ENCODE results near the gene CCL25.
"Not testable (repeated sequence)": the region's sequence is repeated elsewhere in the genome, so short reads cannot be mapped to it uniquely, and the experiment has no call there.

DNA sequence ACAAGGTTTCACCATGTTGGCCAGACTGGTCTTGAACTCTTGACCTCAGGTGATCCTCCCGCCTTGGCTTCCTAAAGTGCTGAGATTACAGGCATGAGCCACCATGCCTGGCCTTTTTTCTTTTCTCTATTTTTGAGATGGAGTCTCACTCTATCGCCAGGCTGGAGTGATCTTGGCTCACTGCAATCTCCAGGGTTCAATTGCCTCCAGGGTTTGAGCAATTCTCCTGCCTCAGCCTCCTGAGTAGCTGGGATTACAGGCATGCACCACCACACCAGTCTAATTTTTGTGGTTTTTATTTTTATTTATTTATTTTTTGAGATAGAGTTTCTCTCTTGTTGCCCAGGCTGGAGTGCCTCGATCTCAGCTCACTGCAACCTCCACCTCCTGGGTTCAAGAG, 28.3 kb upstream of the CCL25 start:
- TF ChIP-seq, protein P1, sequence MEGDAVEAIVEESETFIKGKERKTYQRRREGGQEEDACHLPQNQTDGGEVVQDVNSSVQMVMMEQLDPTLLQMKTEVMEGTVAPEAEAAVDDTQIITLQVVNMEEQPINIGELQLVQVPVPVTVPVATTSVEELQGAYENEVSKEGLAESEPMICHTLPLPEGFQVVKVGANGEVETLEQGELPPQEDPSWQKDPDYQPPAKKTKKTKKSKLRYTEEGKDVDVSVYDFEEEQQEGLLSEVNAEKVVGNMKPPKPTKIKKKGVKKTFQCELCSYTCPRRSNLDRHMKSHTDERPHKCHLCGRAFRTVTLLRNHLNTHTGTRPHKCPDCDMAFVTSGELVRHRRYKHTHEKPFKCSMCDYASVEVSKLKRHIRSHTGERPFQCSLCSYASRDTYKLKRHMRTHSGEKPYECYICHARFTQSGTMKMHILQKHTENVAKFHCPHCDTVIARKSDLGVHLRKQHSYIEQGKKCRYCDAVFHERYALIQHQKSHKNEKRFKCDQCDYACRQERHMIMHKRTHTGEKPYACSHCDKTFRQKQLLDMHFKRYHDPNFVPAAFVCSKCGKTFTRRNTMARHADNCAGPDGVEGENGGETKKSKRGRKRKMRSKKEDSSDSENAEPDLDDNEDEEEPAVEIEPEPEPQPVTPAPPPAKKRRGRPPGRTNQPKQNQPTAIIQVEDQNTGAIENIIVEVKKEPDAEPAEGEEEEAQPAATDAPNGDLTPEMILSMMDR (IDR thresholded peaks at IDR 0.05), result not testable (repeated sequence)
- TF ChIP-seq POLR2A, POLR2AphosphoS5 (IDR thresholded peaks at IDR 0.05): not testable (repeated sequence)

All from stomach (tissue), 4 donors.